HCT116 (cell line): ENCODE measurements around the gene TMEM187. TPM values are rescaled to one million over a fixed set of nuclear protein-coding genes. Genes with fewer than 3 reads are reported as not detected.

ENCODE experiments used
- ATAC-seq: fragments of 200-7000 bp; cut with Tn5 transposase; 2 replicates; pipeline ENCODE4 v1.9.1; 2020; ENCODE audit warnings: mild to moderate bottlenecking, moderate library complexity
- BruUV-seq: library from RNA; stranded (reverse); fragments of 400-500 nt; replicated peaks from 2 replicates; lab custom pipeline; 2021; lab: Mats Ljungman, UMichigan
- CTCF ChIA-PET: fragments of 300-600 bp; sonication (Branson Sonifier 250); formaldehyde crosslinking; loops from one replicate; lab custom pipeline; 2021; ENCODE audit warnings: antibody characterized with exemption; lab: Charles Lee
- POLR2A ChIA-PET: fragments of 300-600, 350-600 bp; sonication (Branson Sonifier 250); formaldehyde crosslinking; loops from one replicate; lab custom pipeline; 2021; ENCODE audit warnings: antibody characterized with exemption; lab: Charles Lee
- RAD21 ChIA-PET, 2 experiments: fragments of 300-600 bp; sonication (Branson Sonifier 250); formaldehyde crosslinking; loops; one replicate each; lab custom pipeline; 2023; ENCODE audit warnings: low total read pairs in 2 of 2; ENCODE audit not compliant: uncharacterized antibody in 2 of 2, unreplicated experiment in 2 of 2, low non-redundant PET in 1 of 2; lab: Charles Lee
- DNase-seq: peaks from one replicate; pipeline ENCODE4 v3.0.0-alpha.2; 2010; ENCODE audit warnings: low read depth, low spot score
- H2AFZ ChIP-seq: fragments of 200-600 bp; shearing (Covaris generic), sonication (generic); 2 replicates; pipeline ENCODE4 v1.6.1; 2017; ENCODE audit warnings: low read depth, mixed run types, mixed read lengths, antibody characterized with exemption, low read length; ENCODE audit not compliant: poor library complexity, severe bottlenecking
- H3K27ac ChIP-seq: 2 replicates; pipeline ENCODE4 v1.5.1; 2012; ENCODE audit warnings: low read depth, low read length
- H3K27me3 ChIP-seq: fragments of 200-600 bp; sonication (generic); 2 replicates; pipeline ENCODE4 v1.6.1; 2016; ENCODE audit warnings: mixed run types, low read length, mixed read lengths; ENCODE audit not compliant: insufficient read depth
- H3K36me3 ChIP-seq, 2 experiments: fragments of 200-500 bp in 1 of 2; fragments of 200-600 bp in 1 of 2; sonication (Bioruptor generic) in 1 of 2; sonication (generic) in 1 of 2; 2 replicates each; pipeline versions ENCODE4 v1.5.1 to v1.6.1; 2014 to 2016; ENCODE audit warnings: low read length in 2 of 2, inconsistent platforms in 1 of 2, mixed read lengths in 1 of 2, mixed run types in 1 of 2; ENCODE audit not compliant: insufficient read depth in 2 of 2, control insufficient read depth in 1 of 2
- H3K4me1 ChIP-seq, 2 experiments: fragments of 200-600 bp in 1 of 2; sonication (generic) in 1 of 2; 2 replicates each; pipeline versions ENCODE4 v1.5.1 to v1.6.1; 2012 to 2017; ENCODE audit warnings: low read length in 2 of 2, inconsistent platforms in 1 of 2, mild to moderate bottlenecking in 1 of 2, mixed read lengths in 1 of 2, mixed run types in 1 of 2, moderate library complexity in 1 of 2; ENCODE audit not compliant: insufficient read depth in 2 of 2, control insufficient read depth in 1 of 2
- H3K4me2 ChIP-seq: fragments of 200-600 bp; sonication (generic); 2 replicates; pipeline ENCODE4 v1.6.1; 2017; ENCODE audit warnings: mixed run types, low read length, mixed read lengths
- H3K4me3 ChIP-seq, 2 experiments: fragments of 200-600 bp in 1 of 2; sonication (generic) in 1 of 2; replicated peaks in 1 of 2; 2 replicates each; pipeline ENCODE4 v1.5.1; 2011 to 2016; ENCODE audit warnings: low read length in 2 of 2, control low read depth in 1 of 2, low read depth in 1 of 2, mild to moderate bottlenecking in 1 of 2, mixed read lengths in 1 of 2, mixed run types in 1 of 2
- H3K79me2 ChIP-seq: fragments of 200-600 bp; sonication (generic); 2 replicates; pipeline ENCODE4 v1.6.1; 2017; ENCODE audit warnings: mild to moderate bottlenecking, mixed run types, low read length, moderate library complexity, mixed read lengths; ENCODE audit not compliant: insufficient read depth
- H3K9ac ChIP-seq: fragments of 200-600 bp; sonication (generic); 2 replicates; pipeline ENCODE4 v1.6.1; 2016; ENCODE audit warnings: low read length, mixed read lengths
- H3K9me2 ChIP-seq: fragments of 200-600 bp; sonication (generic), shearing (Covaris generic); 2 replicates; pipeline ENCODE4 v1.6.1; 2017; ENCODE audit warnings: mixed run types, mild to moderate bottlenecking, moderate library complexity; ENCODE audit not compliant: insufficient read depth
- H3K9me3 ChIP-seq, 2 experiments: fragments of 200-500 bp in 1 of 2; fragments of 200-600 bp in 1 of 2; sonication (Bioruptor generic) in 1 of 2; sonication (generic) in 1 of 2; 2 replicates each; pipeline ENCODE4 v1.6.1; 2014 to 2017; ENCODE audit warnings: low read length in 2 of 2, mixed read lengths in 2 of 2, inconsistent platforms in 1 of 2, low read depth in 1 of 2, mild to moderate bottlenecking in 1 of 2, mixed run types in 1 of 2, moderate library complexity in 1 of 2; ENCODE audit not compliant: control insufficient read depth in 1 of 2, insufficient read depth in 1 of 2
- H4K20me1 ChIP-seq: fragments of 200-600 bp; sonication (generic), shearing (Covaris generic); 2 replicates; pipeline ENCODE4 v1.6.1; 2017; ENCODE audit warnings: mixed run types, mild to moderate bottlenecking, moderate library complexity; ENCODE audit not compliant: insufficient read depth
- CBX3 ChIP-seq: IDR thresholded peaks from 2 replicates; pipeline ENCODE4 v1.6.1; 2012; ENCODE audit warnings: low read depth
- ELF1 ChIP-seq: IDR thresholded peaks from 2 replicates; pipeline ENCODE4 v1.6.1; 2012; ENCODE audit warnings: low read depth, borderline replicate concordance
- EZH2 ChIP-seq: fragments of 200-600 bp; sonication (generic); IDR thresholded peaks from 2 replicates; pipeline ENCODE4 v1.6.1; 2017; ENCODE audit warnings: antibody characterized with exemption, mixed run types
- JUND ChIP-seq: IDR thresholded peaks from 2 replicates; pipeline ENCODE4 v1.6.1; 2012
- POLR2A ChIP-seq: IDR thresholded peaks from 2 replicates; pipeline ENCODE4 v1.7.0; 2011; ENCODE audit warnings: borderline replicate concordance; ENCODE audit not compliant: insufficient read depth, insufficient read length; ENCODE audit errors: extremely low read depth
- RAD21 ChIP-seq: IDR thresholded peaks from 2 replicates; pipeline ENCODE4 v1.6.1; 2012; ENCODE audit warnings: low read depth, mild to moderate bottlenecking
- SRF ChIP-seq: IDR thresholded peaks from 2 replicates; pipeline ENCODE4 v1.6.1; 2012; ENCODE audit warnings: low read depth
- ZFX ChIP-seq: fragments of 450-650 bp; IDR thresholded peaks from 2 replicates; pipeline ENCODE4 v1.6.1; 2017
- ZNF274 ChIP-seq: fragments of 200-500 bp; sonication (Bioruptor generic); IDR thresholded peaks from 2 replicates; pipeline ENCODE4 v1.6.1; 2014; ENCODE audit warnings: mild to moderate bottlenecking, low read depth, low read length, inconsistent platforms
- intact Hi-C: fragments of 100-400 bp; cut with micrococcal nuclease; formaldehyde crosslinking; loops from 2 replicates; pipeline ENCODE4 v1.10.0; 2022
- total RNA-seq: library from RNA; stranded (reverse); gene quantifications from one replicate; pipeline ENCODE4 v1.2.1, GENCODE V29; 2021; ENCODE audit not compliant: unreplicated experiment
- TF ChIP-seq, protein P1 (sequence below), 3 experiments: fragments of 200-600 bp in 1 of 3; sonication (generic) in 1 of 3; IDR thresholded peaks in 2 of 3; conservative IDR thresholded peaks in 1 of 3; 2 replicates each; pipeline ENCODE4 v1.5.1; 2012 to 2017; ENCODE audit warnings: low read depth in 2 of 3, low read length in 2 of 3, antibody characterized with exemption in 1 of 3, borderline replicate concordance in 1 of 3, control low read depth in 1 of 3, mild to moderate bottlenecking in 1 of 3, mixed read lengths in 1 of 3, mixed run types in 1 of 3, moderate library complexity in 1 of 3; ENCODE audit not compliant: insufficient read depth in 1 of 3
- TF ChIP-seq, protein P2 (sequence below): IDR thresholded peaks from 2 replicates; pipeline ENCODE4 v1.6.1; 2012
- TF ChIP-seq, protein P3 (sequence below): IDR thresholded peaks from 2 replicates; pipeline ENCODE4 v1.6.1; 2012; ENCODE audit warnings: low read depth

The TMEM187 gene
- total RNA-seq, 1 experiment from 2014 or later, result 12.6 TPM

DNA sequence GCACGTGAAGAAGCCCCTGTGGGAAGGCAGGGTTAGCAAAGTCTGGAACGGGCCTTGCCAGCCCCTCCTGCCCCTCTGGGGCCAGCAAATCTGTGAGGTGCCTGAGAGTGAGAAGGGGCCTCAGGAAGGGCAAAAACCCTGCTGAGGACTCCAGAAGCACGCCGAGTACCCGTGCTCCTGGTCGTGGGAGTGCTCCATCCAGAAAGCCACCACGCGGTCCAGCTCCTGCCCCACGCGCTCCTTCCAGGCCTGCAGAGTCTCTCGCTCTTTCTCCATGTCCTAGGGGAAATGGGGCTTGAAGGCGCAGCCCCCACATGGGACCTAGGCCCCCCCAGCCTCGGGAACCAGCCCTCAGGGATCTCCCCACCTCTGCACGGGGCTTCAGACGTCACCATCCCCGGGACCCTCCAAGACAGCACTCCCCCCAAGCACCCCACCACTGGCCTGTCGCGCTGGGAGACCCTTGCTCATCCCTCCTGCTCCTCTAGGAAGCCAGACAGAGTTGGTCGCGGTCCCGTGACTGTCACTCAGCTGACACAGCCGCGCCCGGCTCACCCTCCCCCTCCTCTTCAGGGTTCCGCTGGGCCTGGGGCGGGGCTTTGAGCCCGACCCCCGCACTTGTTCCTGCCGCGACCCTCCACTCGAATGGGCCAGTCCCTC is 28.3 kb upstream of the TMEM187 start, which contains the start of gene RENBP:
Gene RENBP (minus strand): TSS at position 504 of the 660 bp plus-strand sequence. CDS start 33 bp downstream, at position 471.
- no peak within 1 kb of the TSS for H3K9ac ChIP-seq
- no peaks in the 10 kb centered on the region for H3K9me2 ChIP-seq
- intact Hi-C loops, result no loop called here
- ChIA-PET POLR2A (interaction anchor here (1.2 to 1.9 kb wide), 2 partner anchors 16 to 150 kb away, joined by 3 to 6 read pairs; partner anchors contain the start of genes IDH3G and SSR4), RAD21 (no interaction called here), CTCF (no interaction called here)
- H3K4me2 ChIP-seq, result no peak within 1 kb of the TSS
- no peak within 1 kb of the TSS for H2AFZ ChIP-seq
- no peaks in the 10 kb centered on the region for H3K36me3 ChIP-seq
- no peak within 1 kb of the TSS for H3K4me3 ChIP-seq
- H3K27ac ChIP-seq, result no peak within 1 kb of the TSS
- BruUV-seq, result no TSS peak
- no peaks in the 10 kb centered on the region for H3K79me2 ChIP-seq
- H3K9me3 ChIP-seq, result no peaks in the 10 kb centered on the region
- TF ChIP-seq ELF1 (no peak), ZNF274 (no peak), RAD21 (no peak)
- TF ChIP-seq, protein P1, sequence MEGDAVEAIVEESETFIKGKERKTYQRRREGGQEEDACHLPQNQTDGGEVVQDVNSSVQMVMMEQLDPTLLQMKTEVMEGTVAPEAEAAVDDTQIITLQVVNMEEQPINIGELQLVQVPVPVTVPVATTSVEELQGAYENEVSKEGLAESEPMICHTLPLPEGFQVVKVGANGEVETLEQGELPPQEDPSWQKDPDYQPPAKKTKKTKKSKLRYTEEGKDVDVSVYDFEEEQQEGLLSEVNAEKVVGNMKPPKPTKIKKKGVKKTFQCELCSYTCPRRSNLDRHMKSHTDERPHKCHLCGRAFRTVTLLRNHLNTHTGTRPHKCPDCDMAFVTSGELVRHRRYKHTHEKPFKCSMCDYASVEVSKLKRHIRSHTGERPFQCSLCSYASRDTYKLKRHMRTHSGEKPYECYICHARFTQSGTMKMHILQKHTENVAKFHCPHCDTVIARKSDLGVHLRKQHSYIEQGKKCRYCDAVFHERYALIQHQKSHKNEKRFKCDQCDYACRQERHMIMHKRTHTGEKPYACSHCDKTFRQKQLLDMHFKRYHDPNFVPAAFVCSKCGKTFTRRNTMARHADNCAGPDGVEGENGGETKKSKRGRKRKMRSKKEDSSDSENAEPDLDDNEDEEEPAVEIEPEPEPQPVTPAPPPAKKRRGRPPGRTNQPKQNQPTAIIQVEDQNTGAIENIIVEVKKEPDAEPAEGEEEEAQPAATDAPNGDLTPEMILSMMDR (IDR thresholded peaks at IDR 0.05 in 2 of 3, conservative IDR thresholded peaks at IDR 0.05 in 1 of 3; ENCODE audit: borderline replicate concordance in 1 of 3, insufficient read depth in 1 of 3, low read depth in 2 of 3, low read length in 2 of 3), result no peak
- H3K4me1 ChIP-seq, result no peaks in the 10 kb centered on the region; a peak in 1 of 4 replicates
- DNase-seq (no peak), ATAC-seq (no peak)
- no peaks in the 10 kb centered on the region for H3K27me3 ChIP-seq
- no peaks in the 10 kb centered on the region for H4K20me1 ChIP-seq

DNA sequence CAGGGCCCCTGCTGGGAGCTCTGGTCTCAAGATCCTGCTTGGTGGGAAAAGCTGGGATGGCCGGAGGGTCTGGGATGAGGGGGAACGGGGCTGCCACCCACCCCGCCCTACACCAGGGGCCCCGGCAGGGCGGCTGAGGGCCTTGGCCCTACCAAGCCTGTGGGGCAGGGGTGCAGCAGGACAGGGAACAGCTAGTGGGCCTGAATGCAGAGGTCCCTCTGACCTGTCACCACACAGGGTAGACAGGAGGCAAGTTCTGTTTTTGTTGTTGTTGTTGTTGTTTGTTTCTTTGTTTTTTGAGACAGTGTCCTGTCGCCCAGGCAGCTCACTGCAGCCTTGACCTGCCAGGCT is 27.8 kb upstream of the TMEM187 start:
- Histone ChIP-seq H3K9me3 (no peaks in the 10 kb centered on the region), H3K9ac (no peak overlapping the region), H3K4me3 (no peak overlapping the region), H2AFZ (no peak overlapping the region), H3K36me3 (no peaks in the 10 kb centered on the region), H4K20me1 (no peaks in the 10 kb centered on the region), H3K9me2 (no peaks in the 10 kb centered on the region), H3K27ac (no peak overlapping the region), H3K79me2 (no peaks in the 10 kb centered on the region), H3K4me2 (no peak overlapping the region), H3K4me1 (no peaks in the 10 kb centered on the region; a peak in 1 of 4 replicates), H3K27me3 (no peaks in the 10 kb centered on the region)
- no TSS peak for BruUV-seq
- ChIA-PET POLR2A (interaction anchor here (1.2 to 1.9 kb wide), 2 partner anchors 16 to 150 kb away, joined by 3 to 6 read pairs; partner anchors contain the start of genes IDH3G and SSR4), CTCF (no interaction called here), RAD21 (interaction anchor here in 1 of 2 experiments (0.6 kb wide), 1 partner anchor 277 kb away, joined by 3 read pairs; no protein-coding TSS in a partner anchor)
- ATAC-seq (no peak), DNase-seq (no peak)
- intact Hi-C loops, result no loop called here
- TF ChIP-seq CBX3 (no peak), POLR2A (no peak), ELF1 (no peak), JUND (no peak), SRF (no peak), EZH2 (no peak), ZNF274 (no peak), ZFX (no peak)
- TF ChIP-seq, protein P2, sequence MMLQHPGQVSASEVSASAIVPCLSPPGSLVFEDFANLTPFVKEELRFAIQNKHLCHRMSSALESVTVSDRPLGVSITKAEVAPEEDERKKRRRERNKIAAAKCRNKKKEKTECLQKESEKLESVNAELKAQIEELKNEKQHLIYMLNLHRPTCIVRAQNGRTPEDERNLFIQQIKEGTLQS, result no peak
- TF ChIP-seq, protein P3, sequence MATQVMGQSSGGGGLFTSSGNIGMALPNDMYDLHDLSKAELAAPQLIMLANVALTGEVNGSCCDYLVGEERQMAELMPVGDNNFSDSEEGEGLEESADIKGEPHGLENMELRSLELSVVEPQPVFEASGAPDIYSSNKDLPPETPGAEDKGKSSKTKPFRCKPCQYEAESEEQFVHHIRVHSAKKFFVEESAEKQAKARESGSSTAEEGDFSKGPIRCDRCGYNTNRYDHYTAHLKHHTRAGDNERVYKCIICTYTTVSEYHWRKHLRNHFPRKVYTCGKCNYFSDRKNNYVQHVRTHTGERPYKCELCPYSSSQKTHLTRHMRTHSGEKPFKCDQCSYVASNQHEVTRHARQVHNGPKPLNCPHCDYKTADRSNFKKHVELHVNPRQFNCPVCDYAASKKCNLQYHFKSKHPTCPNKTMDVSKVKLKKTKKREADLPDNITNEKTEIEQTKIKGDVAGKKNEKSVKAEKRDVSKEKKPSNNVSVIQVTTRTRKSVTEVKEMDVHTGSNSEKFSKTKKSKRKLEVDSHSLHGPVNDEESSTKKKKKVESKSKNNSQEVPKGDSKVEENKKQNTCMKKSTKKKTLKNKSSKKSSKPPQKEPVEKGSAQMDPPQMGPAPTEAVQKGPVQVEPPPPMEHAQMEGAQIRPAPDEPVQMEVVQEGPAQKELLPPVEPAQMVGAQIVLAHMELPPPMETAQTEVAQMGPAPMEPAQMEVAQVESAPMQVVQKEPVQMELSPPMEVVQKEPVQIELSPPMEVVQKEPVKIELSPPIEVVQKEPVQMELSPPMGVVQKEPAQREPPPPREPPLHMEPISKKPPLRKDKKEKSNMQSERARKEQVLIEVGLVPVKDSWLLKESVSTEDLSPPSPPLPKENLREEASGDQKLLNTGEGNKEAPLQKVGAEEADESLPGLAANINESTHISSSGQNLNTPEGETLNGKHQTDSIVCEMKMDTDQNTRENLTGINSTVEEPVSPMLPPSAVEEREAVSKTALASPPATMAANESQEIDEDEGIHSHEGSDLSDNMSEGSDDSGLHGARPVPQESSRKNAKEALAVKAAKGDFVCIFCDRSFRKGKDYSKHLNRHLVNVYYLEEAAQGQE, result no peak
